Peyer's patch (tissue), 4 donors: ENCODE measurements around the gene SCAMP2.

Experiments used
- CTCF ChIP-seq, 6 experiments: fragments of 450-650 bp in 4 of 6; fragments of 200-600 bp in 2 of 6; sonication (generic) in 1 of 6; IDR thresholded peaks; one replicate each; pipeline ENCODE4 v1.5.1; 2017 to 2019; ENCODE audit warnings: antibody characterized with exemption in 6 of 6, mild to moderate bottlenecking in 3 of 6, moderate library complexity in 1 of 6
- POLR2A ChIP-seq, 2 donors: fragments of 450-650 bp; IDR thresholded peaks; one replicate each; pipeline ENCODE4 v1.5.1; 2017; ENCODE audit warnings: antibody characterized with exemption in 2 of 2, mild to moderate bottlenecking in 2 of 2, moderate library complexity in 2 of 2

GRCh38 chr15:74807282-74807681, 65.9 kb downstream of the SCAMP2 start:
- TF ChIP-seq CTCF (IDR thresholded peaks at IDR 0.05) (no peak), POLR2A (IDR thresholded peaks at IDR 0.05) (no peak)
